Type B pancreatic cell (in vitro differentiated cells): ENCODE data around the gene CACNA1C. TPM values are rescaled to one million over a fixed set of nuclear protein-coding genes. Genes with fewer than 3 reads are reported as not detected.
"Not testable (repeated sequence)": the region's sequence is repeated elsewhere in the genome, so short reads cannot be mapped to it uniquely, and the experiment has no call there.

Source experiments
- DNase-seq: peaks from one replicate; pipeline ENCODE4 v3.0.0; 2021; ENCODE audit warnings: mixed read lengths; ENCODE audit not compliant: unreplicated experiment; ENCODE audit errors: extremely low spot score
- H3K27ac Mint-ChIP-seq: 2 replicates; pipeline ENCODE4 v1.8.0; 2021; ENCODE audit warnings: mild to moderate bottlenecking, mixed read lengths
- H3K27me3 Mint-ChIP-seq: 2 replicates; pipeline ENCODE4 v1.8.0; 2021; ENCODE audit warnings: mixed read lengths
- H3K36me3 Mint-ChIP-seq: 2 replicates; pipeline ENCODE4 v1.8.0; 2021; ENCODE audit warnings: mixed read lengths
- H3K4me1 Mint-ChIP-seq: one replicate; pipeline ENCODE4 v1.8.0; 2021; ENCODE audit warnings: mixed read lengths; ENCODE audit not compliant: unreplicated experiment
- H3K4me3 Mint-ChIP-seq: 2 replicates; pipeline ENCODE4 v1.8.0; 2021; ENCODE audit warnings: mild to moderate bottlenecking, mixed read lengths
- H3K9me3 Mint-ChIP-seq: 2 replicates; pipeline ENCODE4 v1.8.0; 2021; ENCODE audit warnings: mixed read lengths
- CTCF ChIP-seq: fragments of 200-600 bp; sonication (generic); conservative IDR thresholded peaks from 2 replicates; pipeline ENCODE4 v1.5.0; 2021; ENCODE audit warnings: antibody characterized with exemption, mild to moderate bottlenecking
- total RNA-seq: library from RNA; stranded (reverse); gene quantifications from 2 replicates; pipeline ENCODE4 v1.2.1, GENCODE V29; 2021; ENCODE audit warnings: low replicate concordance

CACNA1C gene
- total RNA-seq, 1 donor from 2014 or later: 14.3 TPM

- no peak for DNase-seq
- Mint-ChIP-seq H3K4me1 (peaks cover 15% of the 10 kb centered on the region), H3K4me3 (peak overlapping the region; percentile 1), H3K9me3 (no peaks in the 10 kb centered on the region), H3K27me3 (no peaks in the 10 kb centered on the region), H3K27ac (no peak overlapping the region), H3K36me3 (no peaks in the 10 kb centered on the region)
- no peak for TF ChIP-seq CTCF
Observed at GRCh38 chr12:2097617-2098016, 44.8 kb downstream of the CACNA1C start.

DNA sequence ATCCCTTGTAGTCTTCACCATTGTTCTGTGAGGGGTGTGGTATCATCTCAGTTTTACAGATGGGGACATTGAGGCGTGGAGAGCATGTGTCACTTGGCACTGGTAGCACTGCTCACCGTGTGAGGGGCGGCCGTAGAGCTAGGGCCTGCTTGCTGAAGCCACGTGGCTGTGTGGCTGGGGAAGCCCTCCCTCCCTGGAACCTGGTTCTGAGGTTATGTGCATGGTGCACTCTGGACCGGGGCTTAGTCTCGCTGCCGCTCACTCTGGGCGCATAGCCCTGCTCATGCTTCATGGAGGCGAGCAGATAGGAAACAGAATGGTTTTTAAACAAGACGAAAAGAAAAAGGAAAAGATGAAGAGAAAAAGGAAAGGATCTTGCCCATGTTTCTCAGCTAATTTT is 46.1 kb downstream of the CACNA1C start:
- Mint-ChIP-seq H3K27me3 (peaks cover under 1% of the 10 kb centered on the region), H3K9me3 (no peaks in the 10 kb centered on the region), H3K36me3 (no peaks in the 10 kb centered on the region), H3K4me3 (no peak overlapping the region), H3K4me1 (peaks cover 15% of the 10 kb centered on the region), H3K27ac (no peak overlapping the region)
- DNase-seq: no peak
- no peak for TF ChIP-seq CTCF

DNA sequence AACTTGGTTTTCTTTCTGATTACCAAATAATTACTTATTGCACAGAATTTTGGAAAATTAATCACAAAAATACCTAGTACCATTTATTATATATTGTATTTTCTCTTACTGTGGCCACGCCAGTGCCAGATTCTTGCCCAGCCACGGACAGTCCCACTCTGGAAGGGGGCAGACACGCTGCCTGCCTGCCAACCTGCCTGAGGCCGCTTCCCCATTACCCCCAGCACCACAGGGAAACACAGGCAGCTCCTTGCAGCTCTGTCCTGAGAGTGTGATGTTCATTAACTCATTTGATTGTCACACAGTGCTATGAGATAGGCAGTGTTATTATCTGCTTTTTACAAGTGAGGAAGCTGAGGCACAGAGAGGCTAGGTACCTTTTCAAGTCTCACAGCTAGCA is 46.8 kb downstream of the CACNA1C start:
- peaks cover 6% of the 10 kb centered on the region for H3K27me3 Mint-ChIP-seq
- TF ChIP-seq CTCF: no peak
- no peaks in the 10 kb centered on the region for H3K9me3 Mint-ChIP-seq
- peaks cover 15% of the 10 kb centered on the region for H3K4me1 Mint-ChIP-seq
- H3K36me3 Mint-ChIP-seq: no peaks in the 10 kb centered on the region
- H3K4me3 Mint-ChIP-seq: no peak overlapping the region
- H3K27ac Mint-ChIP-seq: no peak overlapping the region
- DNase-seq: no peak

DNA sequence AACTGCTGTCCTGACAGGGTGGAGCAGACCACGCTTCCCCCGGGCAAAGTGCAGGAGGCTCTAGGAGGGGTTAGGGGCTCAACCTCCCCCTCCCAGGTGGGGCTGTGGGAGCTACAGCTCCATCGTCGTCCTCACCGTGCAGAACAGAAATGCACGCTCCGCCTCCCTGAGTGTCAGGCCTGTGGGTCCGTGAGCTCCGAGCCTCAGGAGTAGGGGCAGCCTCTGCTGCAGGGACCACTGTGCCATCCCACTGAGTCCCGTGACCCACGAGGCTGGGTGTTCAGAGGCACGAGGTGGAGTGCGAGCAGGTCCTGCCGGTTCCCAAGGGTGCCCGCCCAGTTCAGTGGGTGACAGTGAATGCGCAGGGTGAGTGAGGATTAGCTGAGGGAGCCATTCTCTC is 48.6 kb downstream of the CACNA1C start:
- Mint-ChIP-seq H3K27me3 (peaks cover 11% of the 10 kb centered on the region), H3K27ac (no peak overlapping the region), H3K4me1 (peaks cover 11% of the 10 kb centered on the region), H3K36me3 (peaks cover 7% of the 10 kb centered on the region), H3K9me3 (peaks cover 4% of the 10 kb centered on the region), H3K4me3 (no peak overlapping the region)
- no peak for DNase-seq
- no peak for TF ChIP-seq CTCF

DNA sequence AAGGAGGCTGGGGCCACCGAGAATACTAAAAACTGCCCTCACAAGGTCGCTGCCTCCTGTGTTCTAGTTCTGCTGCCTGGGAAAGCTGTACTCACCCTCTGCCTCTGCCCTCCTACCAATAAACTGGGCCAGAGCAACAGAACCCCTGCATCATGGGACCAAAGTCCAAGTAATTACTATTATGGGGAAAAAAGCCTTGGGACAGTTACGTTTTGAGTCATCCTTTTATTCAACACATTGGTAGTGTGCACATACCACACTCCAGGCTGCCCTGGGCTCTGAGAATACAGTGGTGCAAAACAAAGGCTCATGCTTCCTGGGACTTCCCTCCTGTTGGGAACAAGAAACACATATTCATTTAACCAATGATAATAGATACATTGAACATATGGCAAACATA is 49.0 kb downstream of the CACNA1C start:
- peaks cover 4% of the 10 kb centered on the region for H3K9me3 Mint-ChIP-seq
- H3K27me3 Mint-ChIP-seq: peaks cover 11% of the 10 kb centered on the region
- no peak for TF ChIP-seq CTCF
- H3K4me1 Mint-ChIP-seq: peaks cover 11% of the 10 kb centered on the region
- H3K36me3 Mint-ChIP-seq: peaks cover 7% of the 10 kb centered on the region
- DNase-seq: no peak
- H3K4me3 Mint-ChIP-seq: no peak overlapping the region
- no peak overlapping the region for H3K27ac Mint-ChIP-seq

GRCh38 chr12:2102736-2103135 is 49.9 kb downstream of the CACNA1C start:
- H3K9me3 Mint-ChIP-seq, H3K36me3 Mint-ChIP-seq, H3K27ac Mint-ChIP-seq, H3K4me3 Mint-ChIP-seq, H3K4me1 Mint-ChIP-seq, DNase-seq: not testable (repeated sequence)
- H3K27me3 Mint-ChIP-seq: peaks cover 13% of the 10 kb centered on the region

- H3K4me3 Mint-ChIP-seq, H3K9me3 Mint-ChIP-seq, H3K4me1 Mint-ChIP-seq, DNase-seq, H3K27ac Mint-ChIP-seq: not testable (repeated sequence)
- Mint-ChIP-seq H3K27me3 (peaks cover 17% of the 10 kb centered on the region), H3K36me3 (peaks cover 11% of the 10 kb centered on the region)
Observed at GRCh38 chr12:2105387-2105786, 52.6 kb downstream of the CACNA1C start.
